ENCODE measurements around the gene SNTB2. TPM values are rescaled to one million over a fixed set of nuclear protein-coding genes. Genes with fewer than 3 reads are reported as not detected.

Gene SNTB2
- polyA plus RNA-seq, 1 of the 3 experiments (the other 2 are of a cell fraction) = 13.0 TPM

DNA sequence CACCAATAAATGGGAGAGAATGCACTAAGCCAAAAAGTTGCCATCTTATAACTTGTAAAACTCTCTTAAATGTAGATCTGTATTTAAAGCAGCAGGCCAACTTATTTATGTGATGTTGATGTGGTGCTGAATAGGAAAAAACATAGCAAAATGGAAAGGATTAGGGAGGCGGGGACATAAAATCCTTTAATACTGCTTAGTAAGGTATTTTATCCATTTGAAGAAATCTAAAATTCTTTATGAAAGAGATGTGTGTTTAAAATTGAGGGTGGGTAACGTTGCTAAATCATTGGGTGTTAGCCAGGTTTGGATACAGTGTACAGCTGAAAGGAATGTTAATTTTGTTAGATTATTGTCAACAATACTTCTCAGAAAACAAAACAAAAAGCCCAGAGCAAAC lies 14.3 kb downstream of the SNTB2 start:
- H3K36me3 ChIP-seq (replicated peaks in 1 of 2; ENCODE audit: control insufficient read depth in 1 of 2, insufficient read depth in 2 of 2, low read length in 1 of 2) = no peaks in the 10 kb centered on the region
- no peaks in the 10 kb centered on the region for H3K27me3 ChIP-seq (ENCODE audit: insufficient read depth)
- DNase-seq = no peak
- H3K4me2 ChIP-seq = no peak overlapping the region
- CTCF ChIA-PET = no interaction called here
- H3K9me2 ChIP-seq = no peaks in the 10 kb centered on the region
- no peak for TF ChIP-seq EP300 (IDR thresholded peaks at IDR 0.05; ENCODE audit: borderline replicate concordance in 1 of 2, low read depth in 1 of 2, low read length in 1 of 2)
- no peak for TF ChIP-seq GABPA (IDR thresholded peaks at IDR 0.05; ENCODE audit: low read depth)
- no peak for TF ChIP-seq NRF1 (IDR thresholded peaks at IDR 0.05; ENCODE audit: low read depth, low read length)
- TF ChIP-seq, protein P1, sequence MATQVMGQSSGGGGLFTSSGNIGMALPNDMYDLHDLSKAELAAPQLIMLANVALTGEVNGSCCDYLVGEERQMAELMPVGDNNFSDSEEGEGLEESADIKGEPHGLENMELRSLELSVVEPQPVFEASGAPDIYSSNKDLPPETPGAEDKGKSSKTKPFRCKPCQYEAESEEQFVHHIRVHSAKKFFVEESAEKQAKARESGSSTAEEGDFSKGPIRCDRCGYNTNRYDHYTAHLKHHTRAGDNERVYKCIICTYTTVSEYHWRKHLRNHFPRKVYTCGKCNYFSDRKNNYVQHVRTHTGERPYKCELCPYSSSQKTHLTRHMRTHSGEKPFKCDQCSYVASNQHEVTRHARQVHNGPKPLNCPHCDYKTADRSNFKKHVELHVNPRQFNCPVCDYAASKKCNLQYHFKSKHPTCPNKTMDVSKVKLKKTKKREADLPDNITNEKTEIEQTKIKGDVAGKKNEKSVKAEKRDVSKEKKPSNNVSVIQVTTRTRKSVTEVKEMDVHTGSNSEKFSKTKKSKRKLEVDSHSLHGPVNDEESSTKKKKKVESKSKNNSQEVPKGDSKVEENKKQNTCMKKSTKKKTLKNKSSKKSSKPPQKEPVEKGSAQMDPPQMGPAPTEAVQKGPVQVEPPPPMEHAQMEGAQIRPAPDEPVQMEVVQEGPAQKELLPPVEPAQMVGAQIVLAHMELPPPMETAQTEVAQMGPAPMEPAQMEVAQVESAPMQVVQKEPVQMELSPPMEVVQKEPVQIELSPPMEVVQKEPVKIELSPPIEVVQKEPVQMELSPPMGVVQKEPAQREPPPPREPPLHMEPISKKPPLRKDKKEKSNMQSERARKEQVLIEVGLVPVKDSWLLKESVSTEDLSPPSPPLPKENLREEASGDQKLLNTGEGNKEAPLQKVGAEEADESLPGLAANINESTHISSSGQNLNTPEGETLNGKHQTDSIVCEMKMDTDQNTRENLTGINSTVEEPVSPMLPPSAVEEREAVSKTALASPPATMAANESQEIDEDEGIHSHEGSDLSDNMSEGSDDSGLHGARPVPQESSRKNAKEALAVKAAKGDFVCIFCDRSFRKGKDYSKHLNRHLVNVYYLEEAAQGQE (IDR thresholded peaks at IDR 0.05; ENCODE audit: low read depth, low read length) = no peak
- TF ChIP-seq, protein P2, sequence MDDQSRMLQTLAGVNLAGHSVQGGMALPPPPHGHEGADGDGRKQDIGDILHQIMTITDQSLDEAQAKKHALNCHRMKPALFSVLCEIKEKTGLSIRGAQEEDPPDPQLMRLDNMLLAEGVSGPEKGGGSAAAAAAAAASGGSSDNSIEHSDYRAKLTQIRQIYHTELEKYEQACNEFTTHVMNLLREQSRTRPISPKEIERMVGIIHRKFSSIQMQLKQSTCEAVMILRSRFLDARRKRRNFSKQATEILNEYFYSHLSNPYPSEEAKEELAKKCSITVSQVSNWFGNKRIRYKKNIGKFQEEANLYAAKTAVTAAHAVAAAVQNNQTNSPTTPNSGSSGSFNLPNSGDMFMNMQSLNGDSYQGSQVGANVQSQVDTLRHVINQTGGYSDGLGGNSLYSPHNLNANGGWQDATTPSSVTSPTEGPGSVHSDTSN (IDR thresholded peaks at IDR 0.05) = no peak
- TF ChIP-seq TAF1 (IDR thresholded peaks at IDR 0.05; ENCODE audit: borderline replicate concordance, low read depth, low read length) = no peak
- TF ChIP-seq TEAD4 (IDR thresholded peaks at IDR 0.05; ENCODE audit: borderline replicate concordance, insufficient read depth) = no peak
- no peak for TF ChIP-seq RCOR1 (IDR thresholded peaks at IDR 0.05; ENCODE audit: low read length)
- no peak for TF ChIP-seq FOXJ3 (CRISPR knock-in tag; IDR thresholded peaks at IDR 0.05)
- H3K27ac ChIP-seq (ENCODE audit: low read depth in 2 of 2, low read length in 1 of 2) = no peak overlapping the region
- H3K4me1 ChIP-seq (ENCODE audit: control insufficient read depth in 1 of 2, insufficient read depth in 2 of 2, low read depth in 1 of 2, low read length in 1 of 2) = peaks cover 2 to 12% of the 10 kb centered on the region in 2 experiments; a peak in 3 of 4 replicates
- no peak overlapping the region for H3K4me3 ChIP-seq (ENCODE audit: low read depth in 2 of 2, low read length in 1 of 2)
- H4K20me1 ChIP-seq (ENCODE audit: insufficient read depth) = peaks cover 20% of the 10 kb centered on the region; the same call in 1 of the 2 replicates
- no peak overlapping the region for H2AFZ ChIP-seq (ENCODE audit: low read depth)
- H3K9me3 ChIP-seq = no peaks in the 10 kb centered on the region
- POLR2A ChIA-PET = no interaction called here
- peaks cover 24% of the 10 kb centered on the region for H3F3A ChIP-seq (replicated peaks; ENCODE audit: insufficient read depth)
- no peak overlapping the region for H3K9ac ChIP-seq
- WGBS (ENCODE audit: low lambda C conversion rate) = 91% methylated on average over 2 of the region's 2 CpGs
- H3K79me2 ChIP-seq (ENCODE audit: insufficient read depth) = peaks cover 93% of the 10 kb centered on the region

DNA sequence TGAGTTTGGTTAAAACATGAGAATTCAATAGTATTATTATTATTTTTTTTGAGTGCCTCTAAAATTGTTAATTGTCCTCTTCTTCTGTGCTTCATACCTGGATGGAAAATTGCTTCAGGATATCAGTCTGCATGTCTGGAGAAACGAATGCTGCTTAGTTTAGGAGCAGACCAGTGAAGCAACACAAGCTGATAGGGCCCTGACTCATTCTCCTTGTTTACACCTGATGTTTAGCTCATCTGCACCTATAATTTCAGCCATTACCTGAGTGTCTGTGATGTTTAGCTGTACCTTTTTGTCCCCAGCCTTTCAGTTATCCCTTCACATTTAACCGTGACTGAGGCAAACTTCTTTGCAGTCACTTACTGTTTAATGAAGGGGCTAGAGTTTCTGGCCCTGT lies 14.8 kb downstream of the SNTB2 start:
- Histone ChIP-seq H3K4me3 (ENCODE audit: low read depth in 2 of 2, low read length in 1 of 2) (no peak overlapping the region), H3F3A (replicated peaks; ENCODE audit: insufficient read depth) (peaks cover 24% of the 10 kb centered on the region), H3K9ac (no peak overlapping the region), H2AFZ (ENCODE audit: low read depth) (no peak overlapping the region), H4K20me1 (ENCODE audit: insufficient read depth) (peaks cover 20% of the 10 kb centered on the region; the same call in 1 of the 2 replicates), H3K36me3 (replicated peaks in 1 of 2; ENCODE audit: control insufficient read depth in 1 of 2, insufficient read depth in 2 of 2, low read length in 1 of 2) (no peaks in the 10 kb centered on the region), H3K79me2 (ENCODE audit: insufficient read depth) (peaks cover 91% of the 10 kb centered on the region), H3K4me1 (ENCODE audit: control insufficient read depth in 1 of 2, insufficient read depth in 2 of 2, low read depth in 1 of 2, low read length in 1 of 2) (peaks cover 2 to 12% of the 10 kb centered on the region in 2 experiments; a peak in 3 of 4 replicates), H3K9me3 (no peaks in the 10 kb centered on the region), H3K4me2 (no peak overlapping the region), H3K9me2 (no peaks in the 10 kb centered on the region), H3K27me3 (ENCODE audit: insufficient read depth) (no peaks in the 10 kb centered on the region), H3K27ac (ENCODE audit: low read depth in 2 of 2, low read length in 1 of 2) (peak overlapping the region in 1 of 2 experiments; percentile 1; a peak in 1 of 4 replicates)
- ChIA-PET POLR2A (no interaction called here), CTCF (no interaction called here)
- whole genome bisulfite sequencing (ENCODE audit: low lambda C conversion rate) = 77% methylated on average over 2 of the region's 2 CpGs
- no peak for DNase-seq
- TF ChIP-seq, protein P3, sequence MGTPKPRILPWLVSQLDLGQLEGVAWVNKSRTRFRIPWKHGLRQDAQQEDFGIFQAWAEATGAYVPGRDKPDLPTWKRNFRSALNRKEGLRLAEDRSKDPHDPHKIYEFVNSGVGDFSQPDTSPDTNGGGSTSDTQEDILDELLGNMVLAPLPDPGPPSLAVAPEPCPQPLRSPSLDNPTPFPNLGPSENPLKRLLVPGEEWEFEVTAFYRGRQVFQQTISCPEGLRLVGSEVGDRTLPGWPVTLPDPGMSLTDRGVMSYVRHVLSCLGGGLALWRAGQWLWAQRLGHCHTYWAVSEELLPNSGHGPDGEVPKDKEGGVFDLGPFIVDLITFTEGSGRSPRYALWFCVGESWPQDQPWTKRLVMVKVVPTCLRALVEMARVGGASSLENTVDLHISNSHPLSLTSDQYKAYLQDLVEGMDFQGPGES (IDR thresholded peaks at IDR 0.05; ENCODE audit: low read depth, low read length) = no peak
- TF ChIP-seq RXRA (IDR thresholded peaks at IDR 0.05; ENCODE audit: borderline replicate concordance, low read depth) = no peak
- TF ChIP-seq, protein P4, sequence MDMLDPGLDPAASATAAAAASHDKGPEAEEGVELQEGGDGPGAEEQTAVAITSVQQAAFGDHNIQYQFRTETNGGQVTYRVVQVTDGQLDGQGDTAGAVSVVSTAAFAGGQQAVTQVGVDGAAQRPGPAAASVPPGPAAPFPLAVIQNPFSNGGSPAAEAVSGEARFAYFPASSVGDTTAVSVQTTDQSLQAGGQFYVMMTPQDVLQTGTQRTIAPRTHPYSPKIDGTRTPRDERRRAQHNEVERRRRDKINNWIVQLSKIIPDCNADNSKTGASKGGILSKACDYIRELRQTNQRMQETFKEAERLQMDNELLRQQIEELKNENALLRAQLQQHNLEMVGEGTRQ (IDR thresholded peaks at IDR 0.05; ENCODE audit: borderline replicate concordance, low read depth, low read length) = no peak
- no peak for TF ChIP-seq YY1 (IDR thresholded peaks at IDR 0.05; ENCODE audit: low read depth)
- TF ChIP-seq, protein P5, sequence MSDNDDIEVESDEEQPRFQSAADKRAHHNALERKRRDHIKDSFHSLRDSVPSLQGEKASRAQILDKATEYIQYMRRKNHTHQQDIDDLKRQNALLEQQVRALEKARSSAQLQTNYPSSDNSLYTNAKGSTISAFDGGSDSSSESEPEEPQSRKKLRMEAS (IDR thresholded peaks at IDR 0.05; ENCODE audit: low read depth) = no peak
- TF ChIP-seq, protein P6, sequence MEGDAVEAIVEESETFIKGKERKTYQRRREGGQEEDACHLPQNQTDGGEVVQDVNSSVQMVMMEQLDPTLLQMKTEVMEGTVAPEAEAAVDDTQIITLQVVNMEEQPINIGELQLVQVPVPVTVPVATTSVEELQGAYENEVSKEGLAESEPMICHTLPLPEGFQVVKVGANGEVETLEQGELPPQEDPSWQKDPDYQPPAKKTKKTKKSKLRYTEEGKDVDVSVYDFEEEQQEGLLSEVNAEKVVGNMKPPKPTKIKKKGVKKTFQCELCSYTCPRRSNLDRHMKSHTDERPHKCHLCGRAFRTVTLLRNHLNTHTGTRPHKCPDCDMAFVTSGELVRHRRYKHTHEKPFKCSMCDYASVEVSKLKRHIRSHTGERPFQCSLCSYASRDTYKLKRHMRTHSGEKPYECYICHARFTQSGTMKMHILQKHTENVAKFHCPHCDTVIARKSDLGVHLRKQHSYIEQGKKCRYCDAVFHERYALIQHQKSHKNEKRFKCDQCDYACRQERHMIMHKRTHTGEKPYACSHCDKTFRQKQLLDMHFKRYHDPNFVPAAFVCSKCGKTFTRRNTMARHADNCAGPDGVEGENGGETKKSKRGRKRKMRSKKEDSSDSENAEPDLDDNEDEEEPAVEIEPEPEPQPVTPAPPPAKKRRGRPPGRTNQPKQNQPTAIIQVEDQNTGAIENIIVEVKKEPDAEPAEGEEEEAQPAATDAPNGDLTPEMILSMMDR (IDR thresholded peaks at IDR 0.05) = no peak
- TF ChIP-seq MXI1 (IDR thresholded peaks at IDR 0.05; ENCODE audit: low read depth, low read length) = no peak
- TF ChIP-seq POLR2AphosphoS5 (IDR thresholded peaks at IDR 0.05; ENCODE audit: low read depth, low read length) = no peak
- no peak for TF ChIP-seq NFIC (IDR thresholded peaks at IDR 0.05; ENCODE audit: borderline replicate concordance)
- no peak for TF ChIP-seq RAD21 (IDR thresholded peaks at IDR 0.05; ENCODE audit: low read length)

Measured in SK-N-SH (cell line).